GM18873 (cell line): ENCODE results near the gene UTS2B.

Source experiments
- ATAC-seq: cut with Tn5 transposase; IDR thresholded peaks from one replicate; pipeline ENCODE4 v1.9.1; 2021; ENCODE audit warnings: mild to moderate bottlenecking, moderate library complexity, moderate number of reproducible peaks; ENCODE audit not compliant: unreplicated experiment, low FRiP score

The UTS2B gene

GRCh38 chr3:191253089-191253799 is 77.1 kb downstream of the UTS2B start:
- no peak for ATAC-seq

GRCh38 chr3:191246630-191247029 is 83.7 kb downstream of the UTS2B start:
- ATAC-seq = no peak

GRCh38 chr3:191246034-191246433 is 84.3 kb downstream of the UTS2B start:
- peak; percentile 72 for ATAC-seq

- ATAC-seq = no peak
These were observed 86.0 kb downstream of the UTS2B start for GRCh38 chr3:191244242-191244867.

- no peak for ATAC-seq
These were observed 89.8 kb downstream of the UTS2B start for GRCh38 chr3:191240486-191240885.

- no peak for ATAC-seq
These were observed 90.8 kb downstream of the UTS2B start for GRCh38 chr3:191239407-191240031.

- no peak for ATAC-seq
These were observed 92.0 kb downstream of the UTS2B start for GRCh38 chr3:191238321-191238817.

- ATAC-seq = no peak
These were observed 93.1 kb downstream of the UTS2B start for GRCh38 chr3:191237047-191237882.

- ATAC-seq = no peak
These were observed 93.7 kb downstream of the UTS2B start for GRCh38 chr3:191236646-191237045.

GRCh38 chr3:191235331-191236314 is 94.7 kb downstream of the UTS2B start:
- peak; percentile 100 for ATAC-seq

GRCh38 chr3:191234216-191234615 is 96.1 kb downstream of the UTS2B start:
- no peak for ATAC-seq

GRCh38 chr3:191227541-191227940 is 102.8 kb downstream of the UTS2B start:
- ATAC-seq = no peak

- no peak for ATAC-seq
These were observed 108.7 kb downstream of the UTS2B start for GRCh38 chr3:191221638-191222037.

- ATAC-seq = no peak
These were observed 109.4 kb downstream of the UTS2B start for GRCh38 chr3:191220908-191221307.

- no peak for ATAC-seq
These were observed 113.0 kb downstream of the UTS2B start for GRCh38 chr3:191217301-191217700.
